H1 (cell line): ENCODE data around the gene FAM193B. TPM values are rescaled to one million over a fixed set of nuclear protein-coding genes. Genes with fewer than 3 reads are reported as not detected.

Experiments
- BCL11A ChIP-seq, 2 experiments: IDR thresholded peaks; one replicate each; pipeline ENCODE4 v1.6.1; 2011; ENCODE audit warnings: low read depth in 2 of 2, low read length in 2 of 2, mild to moderate bottlenecking in 2 of 2
- CEBPB ChIP-seq: IDR thresholded peaks from 2 replicates; pipeline ENCODE4 v1.6.1; 2012; ENCODE audit warnings: low read depth, low read length
- GABPA ChIP-seq: IDR thresholded peaks from 2 replicates; pipeline ENCODE4 v1.6.1; 2011; ENCODE audit warnings: mild to moderate bottlenecking, low read length, moderate library complexity, borderline replicate concordance; ENCODE audit not compliant: insufficient read depth
- HDAC2 ChIP-seq, 2 experiments: fragments of 300-600 bp in 1 of 2; sonication (generic) in 1 of 2; IDR thresholded peaks; 2 replicates each; pipeline ENCODE4 v1.6.1; 2011 to 2012; ENCODE audit warnings: low read depth in 2 of 2, low read length in 2 of 2, mild to moderate bottlenecking in 2 of 2, moderate library complexity in 2 of 2, borderline replicate concordance in 1 of 2, inconsistent platforms in 1 of 2
- SP2 ChIP-seq: IDR thresholded peaks from 2 replicates; pipeline ENCODE4 v1.6.1; 2012; ENCODE audit warnings: mild to moderate bottlenecking, low read length, inconsistent platforms
- SUZ12 ChIP-seq: fragments of 200-600 bp; sonication (generic); IDR thresholded peaks from 2 replicates; pipeline ENCODE4 v1.6.1; 2012; ENCODE audit warnings: mild to moderate bottlenecking, inconsistent platforms, low read length, moderate library complexity, mixed read lengths
- TBP ChIP-seq: IDR thresholded peaks from 2 replicates; pipeline ENCODE4 v1.6.1; 2011; ENCODE audit warnings: low read depth, low read length, improper control_type of control experiment
- USF2 ChIP-seq: IDR thresholded peaks from 2 replicates; pipeline ENCODE4 v1.6.1; 2011; ENCODE audit warnings: low read length, improper control_type of control experiment
- polyA plus RNA-seq, 7 experiments: library from polyadenylated mRNA; depleted of rRNA in 3 of 7; stranded (reverse) in 5 of 7; unstranded in 2 of 7; fragments of >200 nt in 5 of 7; fragments of 200-250 nt in 2 of 7; gene quantifications; 1 replicate in 5 of 7; 2 replicates in 1 of 7; 4 replicates in 1 of 7; pipeline versions ENCODE4 v1.2.1 to v1.2.3, GENCODE V29; 2011 to 2013; ENCODE audit warnings: missing spikeins in 2 of 7, mixed read lengths in 2 of 7
- total RNA-seq: library from RNA; stranded (reverse); fragmentation: NEBNext Ultra II Directional; extraction: Animal tissue kit (Norgen Biotek cat#: 25700); gene quantifications from 2 replicates; pipeline ENCODE4 v1.2.1, GENCODE V29; 2021

The FAM193B gene
- total and polyA plus RNA-seq, 2 of the 8 experiments (the other 6 are each of a cell fraction or from before 2014, with no cell fraction given): 49.9 to 69.8 TPM

GRCh38 chr5:177593511-177593910 lies 39.1 kb upstream of the FAM193B start (continued):
- TF ChIP-seq USF2 (no peak), BCL11A (IDR thresholded peaks at IDR 0.05; ENCODE audit: low read depth in 2 of 2, low read length in 2 of 2) (no peak), GABPA (no peak), CEBPB (no peak), TBP (no peak), SUZ12 (no peak), SP2 (no peak), HDAC2 (IDR thresholded peaks at IDR 0.05; ENCODE audit: borderline replicate concordance in 1 of 2, low read depth in 2 of 2, low read length in 2 of 2) (no peak)
